GM18907 (cell line): ENCODE data around the gene TNFRSF19.
"Not testable (repeated sequence)": the region's sequence is repeated elsewhere in the genome, so short reads cannot be mapped to it uniquely, and the experiment has no call there.

Source experiments
- ATAC-seq: cut with Tn5 transposase; IDR thresholded peaks from one replicate; pipeline ENCODE4 v1.9.1; 2021; ENCODE audit warnings: mild to moderate bottlenecking, moderate library complexity; ENCODE audit not compliant: unreplicated experiment

TNFRSF19 gene

GRCh38 chr13:23652909-23653726, 82.9 kb downstream of the TNFRSF19 start:
- no peak for ATAC-seq

- no peak for ATAC-seq
Measured at GRCh38 chr13:23654111-23655110, 84.2 kb downstream of the TNFRSF19 start.

DNA sequence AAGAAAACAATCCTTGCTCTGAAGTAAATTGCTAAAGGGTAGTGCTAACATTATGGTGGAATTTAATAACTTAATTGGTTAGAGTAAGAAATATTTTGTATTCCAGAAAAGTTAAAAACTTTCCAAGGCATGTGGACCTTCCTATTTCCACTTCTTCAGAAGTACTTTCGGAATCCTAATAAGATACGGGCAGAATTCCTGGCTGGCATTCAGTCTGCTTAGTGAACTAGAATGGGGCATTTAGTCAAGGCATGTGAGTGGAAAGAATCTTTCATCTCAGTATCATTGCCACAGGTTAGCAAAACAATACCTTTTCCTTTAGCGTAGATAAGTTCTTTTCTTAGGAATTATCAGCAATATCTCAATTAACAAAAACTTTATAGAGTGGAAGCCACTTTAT, 85.1 kb downstream of the TNFRSF19 start:
- no peak for ATAC-seq

GRCh38 chr13:23656637-23657371, 86.6 kb downstream of the TNFRSF19 start:
- no peak for ATAC-seq

GRCh38 chr13:23658929-23659541, 88.8 kb downstream of the TNFRSF19 start:
- ATAC-seq: no peak

DNA sequence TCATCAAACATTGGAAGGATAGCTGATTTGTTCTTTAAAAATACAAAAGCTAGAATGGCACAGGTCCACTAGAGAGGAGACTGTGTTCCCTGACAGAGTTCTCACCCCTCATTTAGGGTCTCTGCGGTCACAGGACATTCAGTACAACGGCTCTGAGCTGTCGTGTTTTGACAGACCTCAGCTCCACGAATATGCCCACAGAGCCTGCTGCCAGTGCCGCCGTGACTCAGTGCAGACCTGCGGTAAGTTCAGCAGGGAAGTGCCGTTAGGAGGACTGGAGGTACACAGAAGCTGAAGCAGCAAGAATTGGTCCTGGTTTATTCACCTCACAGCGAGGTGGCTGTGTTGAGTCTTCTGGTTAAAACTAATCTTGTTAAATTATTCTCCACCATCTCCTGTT, 90.0 kb downstream of the TNFRSF19 start:
- no peak for ATAC-seq

DNA sequence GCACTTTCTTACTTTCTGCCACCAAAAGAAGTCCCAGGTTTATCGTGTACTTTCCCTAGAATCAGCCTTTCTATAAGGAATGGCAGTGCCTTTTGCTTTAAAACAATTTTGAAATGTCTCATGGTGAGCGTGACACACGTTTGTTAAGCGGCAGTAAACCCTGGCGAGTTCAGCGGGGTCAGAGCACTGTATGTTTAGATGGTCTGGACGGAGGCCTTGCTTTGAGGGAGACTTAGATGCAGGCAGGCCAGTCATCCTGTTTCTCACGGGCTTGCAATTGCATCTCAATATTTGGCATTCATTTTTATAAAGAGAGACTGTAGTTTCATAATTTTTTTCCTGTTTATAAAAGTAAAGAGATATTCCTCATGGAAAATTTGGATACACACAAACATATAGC, 96.4 kb downstream of the TNFRSF19 start:
- no peak for ATAC-seq

- no peak for ATAC-seq
Measured at GRCh38 chr13:23667750-23668149, 97.5 kb downstream of the TNFRSF19 start.

DNA sequence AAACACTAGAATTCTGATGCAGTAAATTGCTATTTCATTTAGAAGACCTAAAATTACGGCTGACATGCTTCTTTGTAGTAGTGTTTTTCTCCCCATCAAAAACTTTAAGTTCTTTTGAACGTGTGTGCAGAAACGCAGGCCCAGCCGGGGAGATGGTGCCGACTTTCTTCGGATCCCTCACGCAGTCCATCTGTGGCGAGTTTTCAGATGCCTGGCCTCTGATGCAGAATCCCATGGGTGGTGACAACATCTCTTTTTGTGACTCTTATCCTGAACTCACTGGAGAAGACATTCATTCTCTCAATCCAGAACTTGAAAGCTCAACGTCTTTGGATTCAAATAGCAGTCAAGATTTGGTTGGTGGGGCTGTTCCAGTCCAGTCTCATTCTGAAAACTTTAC, 98.3 kb downstream of the TNFRSF19 start:
- no peak for ATAC-seq

DNA sequence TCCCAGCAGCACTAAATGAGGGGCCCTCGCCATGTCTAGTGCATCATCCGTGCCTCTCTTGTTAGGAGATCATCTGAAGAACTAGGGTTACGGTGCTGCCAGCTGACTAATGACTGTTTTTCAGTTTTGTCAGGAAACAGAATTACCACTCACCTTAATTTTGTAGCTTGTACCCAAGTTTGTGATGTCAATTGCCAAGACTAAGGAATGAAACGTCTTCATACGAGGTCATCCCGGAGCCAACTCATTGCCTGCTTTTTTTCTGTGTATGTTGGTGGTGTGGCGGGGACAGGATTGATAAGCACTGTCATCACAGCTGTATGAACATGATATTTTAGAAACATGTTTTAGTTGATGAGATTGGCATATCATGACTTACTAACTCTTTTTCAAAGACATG, 100.6 kb downstream of the TNFRSF19 start:
- no peak for ATAC-seq

DNA sequence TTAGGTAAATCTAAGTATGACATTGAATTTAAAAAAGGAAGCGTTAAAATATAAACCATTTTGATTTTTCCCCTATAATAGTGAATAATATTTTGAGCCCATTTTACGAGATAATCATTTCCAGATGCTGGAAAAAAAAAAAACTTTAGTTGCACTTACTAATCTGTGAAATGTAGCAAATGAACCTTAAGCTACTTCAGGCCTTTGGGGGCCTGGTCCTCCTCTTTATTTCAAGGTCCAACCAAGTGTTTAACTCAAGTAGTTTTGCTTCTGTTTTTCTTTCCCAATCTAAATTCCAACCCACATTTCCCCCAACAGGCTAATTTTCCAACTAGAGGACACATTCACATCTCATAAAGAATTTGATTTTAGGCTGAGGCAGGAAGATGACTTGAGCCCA, 101.2 kb downstream of the TNFRSF19 start:
- ATAC-seq: no peak

GRCh38 chr13:23671897-23672296, 101.7 kb downstream of the TNFRSF19 start:
- ATAC-seq: no peak

GRCh38 chr13:23672616-23673015, 102.4 kb downstream of the TNFRSF19 start:
- no peak for ATAC-seq

DNA sequence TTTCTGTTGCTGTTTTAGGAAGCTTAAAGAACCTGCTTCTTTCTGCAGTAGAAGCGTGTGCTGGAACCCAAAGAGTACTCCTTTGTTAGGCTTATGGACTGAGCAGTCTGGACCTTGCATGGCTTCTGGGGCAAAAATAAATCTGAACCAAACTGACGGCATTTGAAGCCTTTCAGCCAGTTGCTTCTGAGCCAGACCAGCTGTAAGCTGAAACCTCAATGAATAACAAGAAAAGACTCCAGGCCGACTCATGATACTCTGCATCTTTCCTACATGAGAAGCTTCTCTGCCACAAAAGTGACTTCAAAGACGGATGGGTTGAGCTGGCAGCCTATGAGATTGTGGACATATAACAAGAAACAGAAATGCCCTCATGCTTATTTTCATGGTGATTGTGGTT, 103.1 kb downstream of the TNFRSF19 start:
- ATAC-seq: no peak

GRCh38 chr13:23673867-23674605, 103.8 kb downstream of the TNFRSF19 start:
- no peak for ATAC-seq

DNA sequence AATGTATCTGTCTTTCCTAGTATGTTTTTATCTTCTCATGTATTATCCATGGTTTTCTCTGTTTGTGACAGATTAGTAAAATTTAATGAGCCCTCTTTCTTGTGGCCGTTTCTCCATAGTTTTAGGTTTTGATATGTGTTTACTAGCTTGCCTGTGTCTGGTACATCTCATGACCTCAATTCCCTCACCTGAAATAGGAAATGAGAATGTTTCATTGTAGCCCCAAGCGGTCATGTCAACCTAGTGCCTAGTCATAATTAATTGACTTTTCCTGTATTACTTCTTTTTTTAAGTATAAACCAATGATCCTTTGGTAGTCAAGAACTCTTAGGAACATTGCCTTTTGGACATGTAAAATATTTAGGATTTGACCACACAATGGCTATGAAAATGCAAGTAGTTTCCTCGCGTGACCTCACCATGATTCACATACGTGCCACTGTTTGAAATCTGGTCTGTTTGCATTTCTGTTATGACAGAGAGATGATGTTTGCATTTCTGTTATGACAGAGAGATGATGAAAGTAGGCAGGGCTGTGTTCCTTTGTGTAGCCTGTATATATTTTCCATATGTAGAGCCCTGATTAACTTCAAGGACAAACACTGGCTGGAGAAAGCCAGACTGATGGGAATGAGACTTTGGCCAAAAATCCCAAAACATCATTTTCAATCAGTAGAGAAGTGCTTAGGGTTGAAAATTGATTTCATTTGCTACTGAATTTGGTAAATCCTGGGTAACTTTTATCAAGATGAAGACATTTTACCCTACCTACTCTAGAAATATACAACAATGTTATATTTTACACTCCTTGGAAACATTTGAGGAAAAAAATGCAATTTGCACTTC, 104.8 kb downstream of the TNFRSF19 start:
- ATAC-seq: no peak

GRCh38 chr13:23677679-23678288, 107.6 kb downstream of the TNFRSF19 start:
- ATAC-seq: not testable (repeated sequence)

DNA sequence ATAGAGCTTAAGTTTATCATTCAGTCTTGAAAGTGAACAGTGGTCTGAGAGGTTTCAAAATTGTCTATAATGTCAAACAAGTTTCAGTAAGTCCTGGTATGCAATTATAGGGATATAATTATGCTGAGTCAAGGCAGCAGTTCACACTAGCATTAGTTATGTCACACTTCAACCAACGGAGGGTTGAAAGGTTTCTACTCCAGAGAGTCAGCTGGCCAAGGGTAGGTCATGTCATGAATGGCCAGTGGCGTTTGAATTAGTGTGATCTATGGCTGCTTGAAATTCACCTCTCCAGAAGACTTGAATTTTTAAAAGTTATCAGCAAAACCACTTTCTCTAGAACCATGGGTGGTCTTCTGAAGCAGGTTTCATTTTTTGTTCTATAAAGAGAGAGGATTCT, 108.6 kb downstream of the TNFRSF19 start:
- no peak for ATAC-seq

DNA sequence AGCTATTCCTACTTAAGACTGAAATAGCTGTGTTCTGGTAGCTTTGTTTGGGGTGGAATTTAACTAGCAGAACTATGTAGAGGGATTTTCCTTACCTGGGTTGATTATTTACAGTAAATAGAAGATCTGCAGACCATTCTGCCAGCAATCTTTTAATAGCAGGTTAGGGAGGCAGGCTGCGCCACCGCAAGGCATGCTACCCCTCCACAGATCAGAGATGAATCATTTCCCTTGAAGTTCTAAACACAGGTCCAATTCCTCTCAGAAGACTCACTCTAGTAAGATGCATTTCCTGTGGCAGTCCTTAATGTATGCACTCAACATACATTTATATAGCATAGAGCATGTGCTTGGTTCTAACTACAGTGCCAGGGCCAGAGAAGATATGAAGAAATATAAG, 109.0 kb downstream of the TNFRSF19 start:
- ATAC-seq: no peak
